Stimulated activated naive CD8-positive, alpha-beta T cell treated with anti-CD3 and anti-CD28 coated beads, Interleukin-15, Interleukin-2, amounts not matched to agents 100 U/mL and 50 U/mL, for 24 hours (primary cell): ENCODE results near the gene CDK14.
A peak's percentile ranks its signal among the peaks of the same experiment; 100 is the strongest.

ENCODE experiments used
- ATAC-seq: fragments of 150-1000 bp; cut with Tn5 transposase; one replicate; pipeline ENCODE4 v1.10.0; 2021
- DNase-seq: peaks from one replicate; pipeline ENCODE4 v3.0.0; 2021

The CDK14 gene

DNA sequence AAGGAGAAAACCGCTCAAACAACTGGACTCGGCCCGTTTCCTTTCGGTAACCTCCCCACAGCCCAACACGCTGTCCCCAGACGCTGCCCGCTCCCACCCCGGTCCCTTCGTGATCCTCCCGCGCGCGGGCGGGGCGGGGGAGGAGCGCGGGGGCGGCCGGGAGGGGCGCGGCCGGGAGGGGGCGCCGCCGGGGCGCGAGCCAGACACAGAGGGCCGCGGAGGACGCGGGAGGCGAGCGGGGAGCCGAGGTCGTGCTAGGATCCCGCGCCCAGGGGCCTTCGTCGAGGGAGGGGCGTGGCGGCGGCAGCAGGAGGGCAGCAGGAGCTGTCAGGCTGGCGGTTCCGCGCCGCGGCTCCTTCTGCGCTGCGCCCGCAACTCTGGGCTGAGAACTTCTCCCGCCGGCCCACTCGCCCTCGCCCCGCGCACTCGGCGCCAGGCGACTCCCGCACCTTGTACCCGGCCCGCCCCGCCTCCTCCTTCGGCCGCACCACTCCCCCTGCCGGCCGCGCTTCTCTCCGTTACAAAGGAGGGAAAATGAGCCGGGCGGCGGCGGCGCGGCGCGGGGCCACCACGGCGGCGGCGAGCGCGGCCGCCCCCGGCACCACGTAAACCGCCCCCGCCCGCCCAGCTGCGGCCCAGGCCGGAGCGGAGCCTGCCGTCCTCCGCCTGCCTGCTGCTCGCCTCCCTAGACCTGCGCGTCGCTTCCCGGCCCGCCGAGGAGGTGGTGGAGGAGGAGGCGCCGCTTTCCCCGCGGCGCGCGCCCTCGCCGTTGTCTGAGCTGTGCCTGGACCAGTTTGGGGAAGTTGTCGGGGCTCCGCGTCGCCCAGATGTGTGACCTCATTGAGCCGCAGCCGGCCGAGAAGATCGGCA, at the start of gene CDK14:
CDK14 (plus strand) TSS at position 521 of the 870 bp plus-strand sequence; CDS start at position 828, 307 bp downstream.
- DNase-seq (peak; percentile 70), ATAC-seq (peak; percentile 61)

DNA sequence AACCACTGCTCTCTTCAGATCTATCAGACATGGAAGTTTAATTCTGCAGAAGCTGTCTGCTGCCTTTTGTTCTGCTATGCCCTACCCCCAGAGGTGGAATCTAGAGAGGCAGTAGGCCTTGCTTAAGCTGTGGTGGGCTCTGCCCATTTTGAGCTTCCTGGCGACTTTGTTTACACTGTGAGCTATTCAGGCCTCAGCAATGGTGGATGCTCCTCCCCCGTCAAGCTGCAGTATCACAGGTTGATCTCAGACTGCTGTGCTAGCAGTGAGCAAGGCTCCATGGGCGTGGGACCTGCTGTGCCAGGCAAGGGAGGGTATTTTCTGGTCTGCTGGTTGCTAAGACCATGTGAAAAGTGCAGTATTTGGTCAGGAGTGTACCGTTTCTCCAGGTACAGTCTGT, 45.1 kb upstream of the CDK14 start:
- no peak for ATAC-seq
- DNase-seq: no peak

DNA sequence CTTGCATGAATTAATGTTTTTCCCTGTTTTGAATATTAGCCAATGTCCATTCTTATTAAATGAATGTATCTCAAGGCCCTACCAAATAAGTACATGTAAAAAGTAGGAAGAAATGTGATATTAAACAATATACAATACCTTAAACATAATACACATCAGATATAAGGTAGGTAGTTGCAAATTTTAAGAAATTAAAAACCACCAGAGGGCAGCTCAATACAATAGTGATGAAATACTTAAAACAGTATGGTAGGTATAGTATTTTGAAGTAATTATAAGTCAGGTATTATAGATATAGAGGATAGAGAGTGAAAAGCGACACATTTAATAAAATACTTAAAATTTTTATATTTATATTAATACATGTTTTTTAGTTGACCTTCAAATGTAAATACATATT, 43.6 kb upstream of the CDK14 start:
- no peak for DNase-seq

DNA sequence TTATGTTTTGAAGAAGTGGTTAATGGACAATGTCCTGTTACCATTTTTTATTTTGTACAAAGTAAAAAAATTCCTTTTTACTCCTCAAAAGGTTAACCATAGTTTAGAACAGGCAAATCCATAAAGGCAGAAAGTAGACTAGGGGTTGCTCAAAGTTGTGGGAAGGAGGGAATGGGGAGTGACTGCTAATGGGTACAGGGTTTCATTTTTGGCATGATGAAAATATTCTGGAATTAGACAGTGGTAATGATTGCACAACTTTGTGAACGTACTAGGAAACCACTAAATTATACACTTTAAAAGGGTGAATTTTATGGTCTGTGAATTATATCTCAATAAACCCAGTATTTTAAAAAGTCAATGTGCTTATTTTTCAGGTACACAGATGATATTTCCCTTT, 35.4 kb upstream of the CDK14 start:
- DNase-seq (no peak), ATAC-seq (no peak)

More for the DNA sequence above, 43.6 kb upstream of the CDK14 start:
- ATAC-seq: no peak

DNA sequence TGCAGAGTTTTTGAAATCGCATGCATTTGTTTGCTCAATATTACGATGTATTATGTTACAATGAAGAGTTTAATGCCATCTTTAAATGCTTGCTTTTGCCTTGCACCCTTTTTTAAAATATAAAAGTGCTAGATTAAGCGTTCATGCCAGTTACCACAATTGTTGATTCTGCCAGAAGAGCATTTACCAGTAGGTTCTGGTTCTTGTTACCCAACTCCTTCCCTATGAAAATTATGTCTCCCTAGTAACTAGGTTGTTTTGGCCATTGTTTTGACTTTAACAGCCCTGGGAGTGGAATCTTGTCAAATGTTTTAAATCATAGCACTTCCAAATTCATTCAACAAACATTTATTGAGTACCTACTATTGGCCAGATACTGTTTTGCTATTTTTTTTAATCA, 32.8 kb upstream of the CDK14 start:
- DNase-seq: no peak
- no peak for ATAC-seq

DNA sequence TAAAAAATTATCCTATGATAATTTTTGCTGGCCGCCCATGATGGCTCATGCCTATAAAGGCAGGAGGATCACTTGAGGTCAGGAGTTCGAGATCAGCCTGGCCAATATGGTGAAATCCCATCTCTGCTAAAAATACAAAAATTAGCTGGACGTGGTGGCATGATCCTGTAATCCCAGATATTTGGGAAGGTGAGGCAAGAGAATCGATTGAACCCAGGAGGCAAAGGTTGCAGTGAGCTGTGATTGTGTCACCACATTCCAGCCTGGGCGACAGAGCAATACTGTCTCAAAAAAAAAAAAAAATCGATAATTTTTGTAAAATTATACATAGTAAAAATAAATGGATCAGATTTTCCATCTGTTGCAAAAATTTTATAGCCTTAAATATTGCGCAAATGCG, 31.7 kb upstream of the CDK14 start:
- no peak for DNase-seq
- no peak for ATAC-seq

DNA sequence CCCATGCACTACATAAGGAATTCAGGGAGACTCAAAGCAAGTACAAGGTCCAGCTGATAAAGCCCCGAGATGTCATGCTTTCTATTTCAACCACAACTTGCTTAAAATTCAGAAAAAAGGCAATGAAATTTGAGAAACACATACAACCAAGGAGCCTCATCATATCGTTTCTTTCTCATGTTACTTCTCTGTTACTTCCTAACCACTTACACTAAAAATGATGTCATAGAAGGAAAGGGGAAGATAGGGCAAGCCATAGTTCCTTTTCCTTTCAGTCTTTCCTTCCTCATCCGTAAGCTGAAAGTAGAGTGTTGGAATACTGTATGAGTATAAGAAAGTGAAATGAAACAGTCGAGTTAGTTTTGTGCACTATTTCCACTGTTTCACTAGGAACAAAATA, 27.9 kb upstream of the CDK14 start:
- DNase-seq (no peak), ATAC-seq (no peak)

DNA sequence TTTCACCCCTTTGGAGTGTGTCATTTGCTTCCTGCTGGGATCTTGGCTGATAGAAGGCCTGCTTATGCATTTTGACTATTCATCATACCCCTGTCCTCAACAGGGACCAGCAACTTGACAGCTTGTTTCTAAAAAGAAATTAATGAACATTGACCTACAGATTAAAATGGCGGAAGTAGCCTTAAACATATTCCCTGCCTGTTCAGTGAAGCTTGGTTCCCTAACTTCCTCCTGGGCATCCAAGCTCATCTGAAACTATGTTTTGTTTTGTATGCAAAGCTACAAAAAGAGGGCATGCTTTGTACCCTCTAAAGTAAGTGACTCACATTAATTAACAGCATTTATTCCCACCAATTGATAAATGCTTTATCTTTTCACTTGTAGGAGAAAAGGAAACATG, 26.8 kb upstream of the CDK14 start:
- DNase-seq (no peak), ATAC-seq (no peak)

DNA sequence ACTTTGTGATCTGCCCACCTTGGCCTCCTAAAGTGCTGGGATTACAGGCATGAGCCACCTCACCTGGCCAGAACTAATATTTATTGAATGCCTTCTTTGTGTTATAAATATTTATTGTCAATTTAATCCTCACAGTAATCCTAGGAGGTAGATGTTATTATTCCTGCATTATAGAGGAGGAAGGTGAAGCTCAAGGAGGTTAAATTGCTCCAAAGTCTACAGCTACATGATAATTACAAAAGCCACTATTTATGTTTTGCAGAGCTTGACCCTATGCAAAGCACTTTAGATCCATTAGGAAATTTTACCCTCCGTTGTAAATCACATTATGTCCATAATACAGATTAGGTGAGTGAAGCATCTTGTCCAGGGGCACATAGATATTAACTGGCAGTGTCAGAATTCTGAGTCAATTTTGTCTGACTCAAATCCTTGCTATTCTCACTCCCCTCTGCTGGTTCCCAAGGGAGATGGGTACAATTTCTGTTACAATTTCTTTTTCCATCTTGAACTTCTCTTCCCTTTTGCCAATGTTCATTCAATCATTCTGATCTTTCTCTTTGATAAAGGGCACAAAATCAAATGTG, 25.7 kb upstream of the CDK14 start:
- ATAC-seq: no peak
- no peak for DNase-seq

DNA sequence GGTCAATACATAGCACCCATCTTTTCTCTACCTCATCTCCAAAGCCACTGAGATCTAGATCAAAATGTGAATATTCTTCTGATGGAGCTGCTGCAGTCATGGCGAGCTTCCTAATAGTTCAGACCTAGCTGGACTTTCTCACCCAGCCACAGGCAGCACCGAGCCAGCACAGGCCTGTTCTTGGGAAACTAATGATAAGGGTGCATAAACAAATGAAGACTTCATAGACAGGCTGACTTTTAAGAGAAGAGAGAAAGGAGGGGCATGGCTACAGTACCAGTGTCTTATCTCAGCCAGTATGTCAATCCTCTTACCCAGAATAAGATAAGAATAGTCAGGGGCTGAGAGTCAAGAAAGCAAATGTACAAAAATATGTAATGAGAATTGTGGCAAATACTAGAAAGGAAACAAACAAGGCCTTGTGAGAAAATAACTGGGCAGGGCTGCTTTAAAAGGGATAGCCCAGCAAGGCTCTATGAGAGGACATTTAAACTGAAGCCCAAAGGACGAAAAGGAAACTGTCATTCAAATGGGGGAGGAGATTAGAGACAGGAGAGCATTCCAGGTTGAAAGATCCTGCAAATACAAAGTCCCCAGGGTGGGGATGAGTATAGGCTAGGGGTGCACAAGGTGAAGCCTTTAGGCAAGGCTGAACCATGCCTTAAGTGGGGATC, 21.8 kb upstream of the CDK14 start:
- DNase-seq (no peak), ATAC-seq (no peak)

DNA sequence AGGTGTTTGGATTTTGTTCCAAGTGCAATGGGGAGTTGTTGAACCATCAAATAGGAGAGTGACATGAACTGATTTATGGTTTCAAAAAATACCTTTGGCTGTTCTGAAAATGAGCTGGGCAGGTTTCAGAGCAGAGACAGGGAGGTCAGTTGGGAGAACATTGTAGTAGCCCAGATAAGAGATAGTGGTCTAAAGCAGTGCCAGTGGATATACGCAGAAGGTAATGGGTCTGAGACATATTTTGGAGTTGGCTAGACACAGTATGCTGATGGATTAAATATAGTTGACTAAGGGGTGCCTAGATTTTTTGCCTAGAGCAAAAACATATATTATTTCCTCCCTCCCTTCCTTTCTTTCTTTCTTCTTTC, 21.3 kb upstream of the CDK14 start:
- ATAC-seq (no peak), DNase-seq (no peak)

DNA sequence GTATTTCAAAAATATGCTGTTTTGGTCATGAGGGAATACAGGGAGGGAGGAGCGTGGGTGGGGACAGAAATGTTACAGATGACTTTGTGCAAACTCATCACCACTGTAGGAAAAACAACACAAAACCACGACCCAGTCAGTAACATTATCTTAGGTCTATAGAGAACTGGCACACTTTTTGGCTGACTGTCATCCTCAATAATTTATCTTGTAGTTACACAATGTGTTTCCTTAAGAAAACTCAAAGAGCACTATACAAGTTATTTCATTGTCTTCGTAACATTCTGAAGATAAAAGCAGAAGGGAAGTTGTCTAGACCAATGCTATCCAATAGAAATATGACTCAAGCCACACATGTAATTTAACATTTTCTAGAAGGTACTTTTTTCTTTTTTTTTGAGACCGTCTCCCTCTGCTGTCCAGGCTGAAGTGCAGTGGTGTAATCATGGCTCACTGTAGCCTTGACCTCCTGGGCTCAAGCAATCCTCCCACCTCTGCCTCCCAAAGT, 16.9 kb upstream of the CDK14 start:
- ATAC-seq (no peak), DNase-seq (no peak)

DNA sequence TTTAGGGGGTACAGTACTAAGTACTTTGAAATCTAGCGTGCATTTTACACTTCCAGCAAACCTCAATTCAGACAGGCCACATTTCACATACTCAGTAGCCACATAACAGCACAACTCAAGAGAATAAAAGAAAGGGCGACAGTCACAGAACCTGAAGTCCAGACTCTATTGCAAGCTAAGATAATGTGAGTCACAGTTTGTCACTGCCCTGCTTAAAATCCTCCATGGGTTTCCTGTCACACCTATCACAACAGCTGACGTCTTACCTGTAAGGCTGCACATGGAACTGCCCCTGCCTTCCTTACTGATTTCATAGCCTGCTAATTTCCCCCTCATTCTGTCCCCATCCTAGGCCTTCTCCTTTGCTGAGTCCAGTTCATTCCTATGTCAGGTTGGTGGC, 16.1 kb upstream of the CDK14 start:
- no peak for ATAC-seq
- DNase-seq: no peak

DNA sequence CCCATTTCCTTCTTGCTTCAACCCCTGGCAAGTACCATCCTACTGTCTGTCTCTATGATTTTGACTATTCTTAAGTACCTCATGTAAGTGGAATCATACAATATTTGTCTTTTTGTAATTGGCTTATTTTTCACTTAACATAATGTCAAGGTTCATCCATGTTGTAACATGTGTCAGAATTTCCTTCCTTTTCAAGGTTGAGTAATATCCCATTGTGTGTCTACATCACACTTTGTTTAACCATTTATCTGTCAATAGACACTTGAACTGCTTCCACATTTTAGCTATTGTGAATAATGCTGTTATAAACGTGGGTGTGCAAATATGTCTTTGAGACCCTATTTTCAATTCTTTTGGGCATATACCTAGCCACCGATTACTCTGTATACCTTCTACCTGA, 14.0 kb upstream of the CDK14 start:
- ATAC-seq: no peak
- no peak for DNase-seq

DNA sequence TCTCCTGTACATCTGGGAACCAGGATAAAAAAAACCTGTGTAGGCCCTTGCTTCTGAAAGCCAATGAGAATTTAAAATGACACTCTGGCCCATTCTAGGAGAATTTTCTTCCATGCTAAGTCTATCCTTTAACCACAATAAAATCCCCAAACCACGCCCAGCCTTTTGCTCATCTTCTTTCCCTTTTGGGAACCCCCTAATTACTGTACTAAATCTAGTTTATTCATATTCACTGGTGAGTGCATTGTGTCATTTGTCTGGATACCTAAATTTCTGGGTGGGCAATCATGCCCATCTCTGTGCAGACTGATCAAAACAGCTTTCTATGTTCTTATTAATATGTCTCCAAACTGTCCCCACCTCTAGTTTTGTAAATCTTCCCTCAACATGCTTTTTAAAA, 11.7 kb upstream of the CDK14 start:
- DNase-seq (no peak), ATAC-seq (no peak)

DNA sequence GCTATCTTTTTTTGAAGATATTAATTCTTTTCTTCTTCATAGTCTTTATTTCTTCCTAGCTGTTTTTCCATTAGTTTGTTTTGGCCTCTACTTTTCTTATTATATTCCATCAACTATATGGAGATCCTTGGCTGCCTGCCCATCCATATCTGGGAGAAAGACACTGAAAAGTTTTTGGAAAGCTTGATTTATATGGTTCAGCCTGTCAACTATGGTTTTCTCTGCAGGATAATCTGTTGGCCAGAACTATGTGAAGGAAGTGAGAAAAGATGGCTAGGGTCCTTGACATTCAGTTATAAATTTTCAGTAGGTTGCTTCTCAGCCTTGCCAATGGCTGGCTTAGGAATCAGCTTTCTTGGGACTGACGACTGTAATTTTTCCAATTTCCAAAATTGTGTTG, 10.0 kb upstream of the CDK14 start:
- DNase-seq (no peak), ATAC-seq (no peak)

DNA sequence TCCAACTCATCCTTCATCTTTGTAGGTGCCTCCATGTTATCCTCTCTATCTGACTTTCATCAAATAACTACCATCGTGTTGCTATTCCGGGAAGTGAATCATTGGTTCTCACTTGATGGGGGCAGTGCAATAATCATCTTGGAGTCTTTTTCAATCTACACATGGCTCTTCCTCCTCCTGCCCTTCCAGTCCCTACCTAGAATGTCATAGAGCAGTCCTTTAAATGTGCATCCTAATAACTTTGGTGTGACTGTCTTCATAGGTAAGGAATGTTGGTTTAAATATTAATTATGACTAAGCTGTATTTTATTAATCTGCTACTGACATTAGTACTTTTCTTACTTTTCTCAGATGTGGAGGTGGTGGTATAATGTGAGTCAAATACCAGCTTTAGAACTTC, 8.4 kb upstream of the CDK14 start:
- ATAC-seq (no peak), DNase-seq (no peak)

DNA sequence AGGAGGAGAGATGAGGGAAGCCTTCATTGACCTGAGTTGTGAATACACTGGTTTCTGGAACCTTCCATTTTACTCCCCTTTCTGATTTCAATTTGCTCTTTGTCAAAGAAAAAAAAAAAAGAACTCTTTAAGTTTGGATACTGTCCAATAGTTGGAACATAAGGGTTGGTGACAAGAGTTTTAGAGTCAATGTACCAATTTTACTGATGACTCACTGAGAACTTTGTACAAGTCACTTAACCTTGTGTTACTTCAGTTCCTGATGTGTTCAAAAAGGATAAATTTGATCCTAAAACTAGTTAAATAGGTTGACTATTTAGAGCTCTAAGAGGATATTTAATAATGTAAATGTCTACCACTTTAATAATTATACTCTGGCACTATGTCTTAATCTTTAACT, 4.1 kb upstream of the CDK14 start:
- ATAC-seq (no peak), DNase-seq (no peak)

DNA sequence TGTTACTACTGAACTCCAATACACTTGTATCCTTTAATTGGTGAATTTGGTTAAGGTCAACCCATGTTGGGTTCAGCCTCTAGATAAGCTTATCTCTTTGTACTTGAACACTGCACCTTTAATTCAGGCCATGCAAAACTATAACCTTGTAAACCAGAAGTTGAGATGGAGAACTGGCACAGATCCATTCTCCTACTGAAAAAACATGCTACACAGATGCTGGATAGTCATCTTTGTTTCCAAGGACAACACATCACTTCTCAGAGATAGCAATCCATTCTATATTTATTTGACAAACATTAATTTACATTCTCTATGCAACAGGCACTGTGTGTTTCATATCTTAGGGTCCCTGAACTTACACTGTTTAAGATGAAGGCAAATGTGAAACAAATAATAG, 2.9 kb upstream of the CDK14 start:
- DNase-seq (no peak), ATAC-seq (no peak)

DNA sequence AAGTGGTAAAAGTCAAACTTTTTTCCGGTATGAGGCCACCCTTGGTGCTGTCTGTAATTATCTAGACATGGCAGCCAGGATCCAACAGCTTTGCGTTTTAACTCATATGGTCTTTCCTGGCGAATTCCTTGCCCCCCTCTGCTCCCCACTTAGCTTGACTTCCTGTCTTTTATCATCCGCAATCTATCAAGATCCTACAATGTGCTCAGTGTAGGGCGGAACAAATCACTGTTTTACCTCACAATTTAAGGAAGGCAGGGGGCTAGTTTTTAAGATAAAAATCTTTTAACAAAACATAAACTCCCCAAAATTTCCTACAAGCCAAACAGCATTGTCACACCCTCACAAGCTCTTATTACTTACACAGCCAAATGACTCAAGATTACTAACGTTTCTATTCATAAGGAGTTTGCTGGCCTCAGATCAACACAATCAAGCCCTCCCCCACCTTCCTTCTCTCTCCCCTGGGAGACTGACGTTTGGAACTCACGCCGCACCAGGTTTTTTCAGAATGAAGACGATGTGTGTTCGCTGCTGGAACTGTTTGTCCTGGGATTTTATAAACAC, 1.3 kb upstream of the CDK14 start:
- ATAC-seq: peak; percentile 37
- DNase-seq: no peak

DNA sequence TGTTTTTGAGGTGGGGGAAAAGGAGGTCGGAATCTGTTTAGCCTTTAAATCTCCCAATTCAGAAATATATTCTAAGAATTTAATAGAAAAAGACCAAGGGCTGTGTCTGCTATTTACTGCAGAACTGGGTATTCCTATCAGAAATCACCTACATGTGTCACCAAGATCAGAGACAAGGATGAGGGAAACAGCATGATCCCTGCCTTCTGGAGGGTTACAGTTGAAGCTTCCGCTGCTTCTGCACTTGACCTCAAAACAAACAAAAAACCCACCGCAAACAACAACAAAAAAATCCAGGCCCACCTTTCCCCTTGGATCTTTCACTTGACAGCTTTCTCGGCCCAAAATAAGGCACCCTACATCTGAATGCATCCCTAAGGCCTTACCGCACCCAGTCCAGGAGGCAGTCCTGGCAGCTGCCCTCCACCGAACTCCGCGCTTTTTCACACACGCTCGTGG, 750 bp upstream of the CDK14 start:
- ATAC-seq (no peak), DNase-seq (no peak)

DNA sequence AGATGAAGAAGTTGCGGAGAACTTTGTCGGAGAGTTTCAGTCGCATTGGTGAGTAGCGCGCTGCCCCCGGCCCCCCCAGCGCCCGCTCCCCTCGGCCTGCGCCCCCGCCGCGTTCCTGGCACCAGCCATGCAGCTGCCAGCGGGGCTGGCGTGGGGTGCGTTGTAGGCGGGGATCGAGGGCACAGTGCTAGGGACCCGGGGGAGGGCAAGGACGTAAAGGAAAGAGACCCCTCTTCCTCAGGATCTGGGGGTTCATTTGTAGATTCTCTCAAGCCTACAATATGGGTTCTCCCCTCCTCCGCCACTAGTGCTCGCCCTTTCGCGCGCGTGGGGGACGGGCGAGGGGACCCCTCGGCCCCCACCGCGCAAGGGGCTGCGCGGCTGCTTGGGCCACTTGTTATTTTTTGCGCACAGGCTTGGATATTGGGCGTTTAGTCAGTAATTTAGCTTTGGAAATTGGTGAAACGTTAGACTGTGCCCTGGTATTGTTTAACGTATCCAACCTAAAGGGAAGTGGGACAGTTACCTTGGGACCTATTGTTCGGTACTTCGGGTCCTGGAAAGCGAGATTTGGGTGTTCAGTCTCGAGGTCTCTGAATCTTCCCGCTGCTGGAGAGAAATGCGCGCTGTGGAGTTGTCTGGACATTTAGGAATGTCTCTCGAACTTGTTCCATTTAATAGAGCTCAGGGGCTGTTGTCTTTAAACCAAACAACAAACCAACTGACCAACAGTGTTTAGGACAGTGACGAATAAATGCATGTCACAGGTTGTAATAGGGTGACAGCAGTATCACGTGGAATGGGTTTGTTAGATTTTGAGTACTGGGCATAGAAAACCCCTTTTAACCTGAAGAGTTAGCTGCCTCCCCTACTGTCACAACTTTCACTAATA, 796 bp downstream of the CDK14 start:
- ATAC-seq: peak; percentile 26
- no peak for DNase-seq
